Mesenchymal stem cell (in vitro differentiated cells and primary cell): ENCODE measurements around the gene CAMTA1.

Experiments
- DNase-seq: peaks from one replicate; pipeline ENCODE4 v3.0.0-alpha.2; 2013
- H2AFZ ChIP-seq: one replicate; pipeline ENCODE4 v1.6.1; 2013; ENCODE audit warnings: low read depth, mild to moderate bottlenecking, control low read depth, inconsistent platforms, low read length, moderate library complexity
- H2AK5ac ChIP-seq: 2 replicates; pipeline ENCODE4 v1.6.1; 2013; ENCODE audit warnings: low read length, moderate library complexity, mild to moderate bottlenecking, inconsistent platforms; ENCODE audit not compliant: severe bottlenecking
- H2BK120ac ChIP-seq: one replicate; pipeline ENCODE4 v1.6.1; 2013; ENCODE audit warnings: low read depth, mild to moderate bottlenecking, inconsistent platforms, low read length, moderate library complexity
- H2BK12ac ChIP-seq, 2 experiments: one replicate each; pipeline ENCODE4 v1.6.1; 2013; ENCODE audit warnings: inconsistent platforms in 2 of 2, low read length in 2 of 2, mild to moderate bottlenecking in 2 of 2, moderate library complexity in 2 of 2, control low read depth in 1 of 2
- H2BK15ac ChIP-seq: one replicate; pipeline ENCODE4 v1.6.1; 2013; ENCODE audit warnings: mild to moderate bottlenecking, low read depth, inconsistent platforms; ENCODE audit not compliant: poor library complexity, severe bottlenecking
- H2BK5ac ChIP-seq: 2 replicates; pipeline ENCODE4 v1.6.1; 2013; ENCODE audit warnings: low read depth, mild to moderate bottlenecking, low read length, control low read depth, inconsistent platforms; ENCODE audit not compliant: poor library complexity, severe bottlenecking
- H3K14ac ChIP-seq, 2 experiments: one replicate each; pipeline ENCODE4 v1.6.1; 2013; ENCODE audit warnings: inconsistent platforms in 2 of 2, low read length in 2 of 2, control low read depth in 1 of 2, mild to moderate bottlenecking in 1 of 2, moderate library complexity in 1 of 2
- H3K18ac ChIP-seq, 2 experiments: one replicate each; pipeline ENCODE4 v1.6.1; 2013; ENCODE audit warnings: inconsistent platforms in 2 of 2, low read length in 2 of 2, control low read depth in 1 of 2, low read depth in 1 of 2, mild to moderate bottlenecking in 1 of 2
- H3K23ac ChIP-seq, 2 experiments: one replicate each; pipeline ENCODE4 v1.6.1; 2013; ENCODE audit warnings: inconsistent platforms in 2 of 2, low read length in 2 of 2, mild to moderate bottlenecking in 2 of 2, moderate library complexity in 2 of 2, control low read depth in 1 of 2
- H3K27ac ChIP-seq: 2 replicates; pipeline ENCODE4 v1.5.1; 2013; ENCODE audit warnings: mild to moderate bottlenecking, moderate library complexity, low read length, control low read depth, inconsistent platforms; ENCODE audit not compliant: poor library complexity, severe bottlenecking
- H3K27me3 ChIP-seq, 2 experiments: 2 replicates each; pipeline versions ENCODE4 v1.6.1 to v1.7.0; 2013; ENCODE audit warnings: low read length in 2 of 2, mild to moderate bottlenecking in 2 of 2, moderate library complexity in 2 of 2, control low read depth in 1 of 2, inconsistent platforms in 1 of 2; ENCODE audit not compliant: control insufficient read depth in 1 of 2, insufficient read depth in 1 of 2
- H3K36me3 ChIP-seq, 2 experiments: 2 replicates each; pipeline versions ENCODE4 v1.6.1 to v1.7.0; 2013; ENCODE audit warnings: low read length in 2 of 2, control low read depth in 1 of 2, inconsistent platforms in 1 of 2, low read depth in 1 of 2, mild to moderate bottlenecking in 1 of 2; ENCODE audit not compliant: insufficient read depth in 2 of 2, control insufficient read depth in 1 of 2
- H3K4ac ChIP-seq, 2 experiments: one replicate each; pipeline ENCODE4 v1.6.1; 2013; ENCODE audit warnings: inconsistent platforms in 2 of 2, low read length in 2 of 2, mild to moderate bottlenecking in 2 of 2, moderate library complexity in 2 of 2, control low read depth in 1 of 2, low read depth in 1 of 2
- H3K4me1 ChIP-seq: 2 replicates; pipeline ENCODE4 v1.6.1; 2013; ENCODE audit warnings: low read depth, low read length, control low read depth; ENCODE audit not compliant: control insufficient read depth, insufficient read depth
- H3K4me2 ChIP-seq: 2 replicates; pipeline ENCODE4 v1.6.1; 2013; ENCODE audit warnings: low read length, mild to moderate bottlenecking, inconsistent platforms; ENCODE audit not compliant: poor library complexity, severe bottlenecking
- H3K4me3 ChIP-seq, 2 experiments: 2 replicates each; pipeline versions ENCODE4 v1.5.1 to v1.7.0; 2013; ENCODE audit warnings: low read length in 2 of 2, mild to moderate bottlenecking in 2 of 2, control low read depth in 1 of 2, low read depth in 1 of 2; ENCODE audit not compliant: insufficient read depth in 1 of 2
- H3K79me1 ChIP-seq: replicated peaks from 2 replicates; pipeline ENCODE4 v1.6.1; 2013; ENCODE audit warnings: mild to moderate bottlenecking, control low read depth, low read length, inconsistent platforms; ENCODE audit not compliant: poor library complexity, severe bottlenecking
- H3K9ac ChIP-seq: 2 replicates; pipeline ENCODE4 v1.7.0; 2013; ENCODE audit warnings: mild to moderate bottlenecking, low read length, moderate library complexity
- H3K9me3 ChIP-seq: 2 replicates; pipeline ENCODE4 v1.7.0; 2013; ENCODE audit warnings: mild to moderate bottlenecking, low read length; ENCODE audit not compliant: control insufficient read depth
- H4K8ac ChIP-seq: one replicate; pipeline ENCODE4 v1.6.1; 2013; ENCODE audit warnings: inconsistent platforms, mild to moderate bottlenecking, low read length, moderate library complexity
- H4K91ac ChIP-seq: one replicate; pipeline ENCODE4 v1.6.1; 2013; ENCODE audit warnings: mild to moderate bottlenecking, low read length, inconsistent platforms
- WGBS: methylation state at CpG from one replicate; pipeline ENCODE4 v1.1.7; 2013; ENCODE audit warnings: mixed read lengths; 5-methylcytosine and 5-hydroxymethylcytosine counted together

CAMTA1 gene

DNA sequence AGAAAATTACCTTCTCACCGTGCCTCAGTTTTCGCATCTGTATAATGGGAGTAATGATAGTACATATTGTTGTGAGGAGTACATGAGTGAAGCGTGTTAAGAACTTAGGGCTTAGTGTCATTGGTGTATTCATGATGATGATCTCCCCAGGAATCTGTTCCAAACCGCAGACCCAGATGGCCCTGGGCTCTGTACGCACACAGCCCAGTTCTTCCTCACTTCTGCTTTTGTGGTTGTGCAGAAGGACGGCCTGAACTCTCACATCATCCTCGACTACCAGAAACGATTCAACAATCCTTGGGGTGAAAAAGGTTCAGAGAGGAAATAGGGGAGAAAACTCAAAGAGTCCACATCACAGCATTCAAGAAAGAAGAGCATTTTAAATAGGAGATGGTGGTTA lies 323.0 kb downstream of the CAMTA1 start:
- H2AK5ac ChIP-seq, result no peak overlapping the region
- H3K79me1 ChIP-seq, result no peaks in the 10 kb centered on the region
- H2BK120ac ChIP-seq, result no peak overlapping the region
- H2BK5ac ChIP-seq, result no peak overlapping the region
- no peaks in the 10 kb centered on the region for H3K9me3 ChIP-seq
- no peak overlapping the region for H3K9ac ChIP-seq
- H3K27me3 ChIP-seq, result peaks cover 0 to 59% of the 10 kb centered on the region in 2 experiments
- no peak overlapping the region for H4K8ac ChIP-seq
- no peaks in the 10 kb centered on the region for H3K4me1 ChIP-seq
- no peak overlapping the region for H3K4me2 ChIP-seq
- H2BK15ac ChIP-seq, result no peak overlapping the region
- no peak overlapping the region for H2BK12ac ChIP-seq
- no peak for DNase-seq
- H3K18ac ChIP-seq, result no peak overlapping the region
- no peak overlapping the region for H3K4ac ChIP-seq
- H3K23ac ChIP-seq, result no peak overlapping the region
- 91% methylated on average over 7 of the region's 8 CpGs for WGBS
- H3K14ac ChIP-seq, result no peak overlapping the region
- H3K4me3 ChIP-seq, result no peak overlapping the region
- H4K91ac ChIP-seq, result no peak overlapping the region
- no peak overlapping the region for H3K27ac ChIP-seq
- H3K36me3 ChIP-seq, result no peaks in the 10 kb centered on the region
- no peak overlapping the region for H2AFZ ChIP-seq

DNA sequence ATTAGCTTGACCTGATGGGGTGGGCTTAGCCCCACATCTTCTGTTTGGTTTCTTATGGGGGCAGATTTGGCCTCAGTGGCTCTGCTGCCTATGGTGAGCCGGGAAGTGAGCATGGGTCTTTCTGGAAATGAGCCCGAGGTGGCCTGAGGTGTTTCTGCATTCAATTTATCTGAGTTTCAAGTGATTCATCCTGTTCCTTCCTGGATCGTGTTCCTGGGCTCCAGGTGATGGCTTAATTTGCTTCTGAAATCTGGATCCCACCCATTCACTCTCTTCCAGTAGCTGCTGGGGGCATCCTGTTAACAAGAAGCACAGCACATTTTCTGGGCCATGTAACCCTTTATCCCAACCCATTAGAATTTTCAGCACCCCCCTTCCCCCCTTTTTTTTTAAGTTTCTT lies 324.6 kb downstream of the CAMTA1 start:
- H3K14ac ChIP-seq, result no peak overlapping the region
- peaks cover 0 to 64% of the 10 kb centered on the region in 2 experiments for H3K27me3 ChIP-seq
- no peak for DNase-seq
- no peak overlapping the region for H2BK15ac ChIP-seq
- no peak overlapping the region for H3K23ac ChIP-seq
- no peak overlapping the region for H4K91ac ChIP-seq
- H2AK5ac ChIP-seq, result no peak overlapping the region
- no peak overlapping the region for H3K9ac ChIP-seq
- H3K9me3 ChIP-seq, result no peaks in the 10 kb centered on the region
- WGBS, result 75% methylated on average over 3 of the region's 3 CpGs
- no peaks in the 10 kb centered on the region for H3K79me1 ChIP-seq
- no peak overlapping the region for H3K27ac ChIP-seq
- no peak overlapping the region for H3K4ac ChIP-seq
- H2BK12ac ChIP-seq, result no peak overlapping the region
- H3K4me2 ChIP-seq, result no peak overlapping the region
- H2AFZ ChIP-seq, result no peak overlapping the region
- H3K36me3 ChIP-seq, result no peaks in the 10 kb centered on the region
- H3K18ac ChIP-seq, result no peak overlapping the region
- H3K4me3 ChIP-seq, result no peak overlapping the region
- no peak overlapping the region for H4K8ac ChIP-seq
- H2BK5ac ChIP-seq, result no peak overlapping the region
- no peaks in the 10 kb centered on the region for H3K4me1 ChIP-seq
- no peak overlapping the region for H2BK120ac ChIP-seq

GRCh38 chr1:7110321-7110720 lies 325.1 kb downstream of the CAMTA1 start:
- no peak overlapping the region for H2AFZ ChIP-seq
- no peak overlapping the region for H2BK12ac ChIP-seq
- H3K4me3 ChIP-seq, result no peak overlapping the region
- no peak overlapping the region for H2BK5ac ChIP-seq
- H2AK5ac ChIP-seq, result no peak overlapping the region
- no peak overlapping the region for H4K8ac ChIP-seq
- H3K9me3 ChIP-seq, result no peaks in the 10 kb centered on the region
- no peaks in the 10 kb centered on the region for H3K4me1 ChIP-seq
- DNase-seq, result no peak
- no peaks in the 10 kb centered on the region for H3K36me3 ChIP-seq
- no peak overlapping the region for H3K23ac ChIP-seq
- no peak overlapping the region for H3K4me2 ChIP-seq
- no peak overlapping the region for H3K18ac ChIP-seq
- H3K9ac ChIP-seq, result no peak overlapping the region
- H2BK120ac ChIP-seq, result no peak overlapping the region
- no peak overlapping the region for H3K27ac ChIP-seq
- no peak overlapping the region for H3K4ac ChIP-seq
- WGBS, result 79% methylated on average over 8 of the region's 8 CpGs
- no peak overlapping the region for H3K14ac ChIP-seq
- no peak overlapping the region for H2BK15ac ChIP-seq
- H4K91ac ChIP-seq, result no peak overlapping the region
- peaks cover 0 to 61% of the 10 kb centered on the region in 2 experiments for H3K27me3 ChIP-seq
- no peaks in the 10 kb centered on the region for H3K79me1 ChIP-seq

- no peaks in the 10 kb centered on the region for H3K79me1 ChIP-seq
- peaks cover 0 to 59% of the 10 kb centered on the region in 2 experiments for H3K27me3 ChIP-seq
- H2AK5ac ChIP-seq, result no peak overlapping the region
- H3K4me1 ChIP-seq, result no peaks in the 10 kb centered on the region
- H3K23ac ChIP-seq, result no peak overlapping the region
- H3K9me3 ChIP-seq, result no peaks in the 10 kb centered on the region
- H4K8ac ChIP-seq, result no peak overlapping the region
- no peak overlapping the region for H3K18ac ChIP-seq
- H3K36me3 ChIP-seq, result no peaks in the 10 kb centered on the region
- H3K27ac ChIP-seq, result no peak overlapping the region
- no peak overlapping the region for H3K4me2 ChIP-seq
- no peak overlapping the region for H2BK12ac ChIP-seq
- H4K91ac ChIP-seq, result no peak overlapping the region
- no peak overlapping the region for H2AFZ ChIP-seq
- H2BK120ac ChIP-seq, result no peak overlapping the region
- no peak overlapping the region for H2BK5ac ChIP-seq
- DNase-seq, result no peak
- no peak overlapping the region for H3K4ac ChIP-seq
- no peak overlapping the region for H3K14ac ChIP-seq
- no peak overlapping the region for H3K9ac ChIP-seq
- WGBS, result 73% methylated on average over 8 of the region's 10 CpGs
- H2BK15ac ChIP-seq, result no peak overlapping the region
- no peak overlapping the region for H3K4me3 ChIP-seq
These were observed 326.6 kb downstream of the CAMTA1 start for GRCh38 chr1:7111853-7112252.
